Smooth muscle cell (in vitro differentiated cells): ENCODE results near the gene RNF115. TPM values are rescaled to one million over a fixed set of nuclear protein-coding genes. Genes with fewer than 3 reads are reported as not detected.

Experiments used
- DNase-seq: peaks from one replicate; lab custom pipeline; 2025; ENCODE audit not compliant: unreplicated experiment; lab: John Stamatoyannopoulos, UW
- H2AFZ ChIP-seq: fragments of 200-600 bp; sonication (generic); 2 replicates; pipeline ENCODE4 v1.6.0; 2016; ENCODE audit warnings: antibody characterized with exemption, low read depth, mild to moderate bottlenecking
- H3F3A ChIP-seq: fragments of 200-600 bp; sonication (generic); 2 replicates; pipeline ENCODE4 v1.6.0; 2017; ENCODE audit warnings: antibody characterized with exemption, low read depth
- H3K27ac ChIP-seq: fragments of 200-600 bp; sonication (generic); 2 replicates; pipeline ENCODE4 v1.5.1; 2016; ENCODE audit warnings: low read depth, mild to moderate bottlenecking
- H3K27me3 ChIP-seq: fragments of 200-600 bp; sonication (generic); 2 replicates; pipeline ENCODE4 v1.6.1; 2016; ENCODE audit warnings: low read depth, mild to moderate bottlenecking
- H3K36me3 ChIP-seq: fragments of 200-600 bp; sonication (generic); 2 replicates; pipeline ENCODE4 v1.5.1; 2016; ENCODE audit warnings: low read depth
- H3K4me1 ChIP-seq: fragments of 200-600 bp; sonication (generic); 2 replicates; pipeline ENCODE4 v1.5.1; 2016; ENCODE audit warnings: low read depth
- H3K4me2 ChIP-seq: fragments of 200-600 bp; sonication (generic); 2 replicates; pipeline ENCODE4 v1.6.0; 2016; ENCODE audit warnings: mild to moderate bottlenecking
- H3K4me3 ChIP-seq: fragments of 200-600 bp; sonication (generic); 2 replicates; pipeline ENCODE4 v1.5.1; 2016; ENCODE audit warnings: mild to moderate bottlenecking
- H3K79me2 ChIP-seq: fragments of 200-600 bp; sonication (generic); 2 replicates; pipeline ENCODE4 v1.6.0; 2016; ENCODE audit warnings: low read depth, mild to moderate bottlenecking
- H3K9ac ChIP-seq: fragments of 200-600 bp; sonication (generic); 2 replicates; pipeline ENCODE4 v1.6.0; 2016; ENCODE audit warnings: low read depth
- H3K9me3 ChIP-seq: fragments of 200-600 bp; sonication (generic); replicated peaks from 2 replicates; pipeline ENCODE4 v1.5.1; 2016; ENCODE audit warnings: low read depth
- H4K20me1 ChIP-seq: fragments of 200-600 bp; sonication (generic); 2 replicates; pipeline ENCODE4 v1.6.0; 2016; ENCODE audit warnings: low read depth
- WGBS: methylation state at CpG from one replicate; pipeline ENCODE4 v1.1.7; 2016; ENCODE audit warnings: low lambda C conversion rate; 5-methylcytosine and 5-hydroxymethylcytosine counted together
- polyA plus RNA-seq: library from polyadenylated mRNA; unstranded; fragments of >200 nt; fragmentation: Nextera tagmentation; extraction: Ambion mirVana; gene quantifications from 2 replicates; pipeline ENCODE4 v1.2.1, GENCODE V29; 2016
- total RNA-seq: library from RNA; depleted of rRNA; stranded (reverse); fragments of >200 nt; gene quantifications from 2 replicates; pipeline ENCODE4 v1.2.3, GENCODE V29; 2014
- TF ChIP-seq, protein P1 (sequence below): fragments of 200-600 bp; sonication (generic); IDR thresholded peaks from 2 replicates; pipeline ENCODE4 v1.5.1; 2017; ENCODE audit warnings: borderline replicate concordance, mild to moderate bottlenecking, antibody characterized with exemption; ENCODE audit not compliant: insufficient read depth, poor library complexity, severe bottlenecking

Gene RNF115
- total and polyA plus RNA-seq, 2 experiments from 2014 or later, result 4.2 to 9.2 TPM

GRCh38 chr1:145692785-145693443, 131.0 kb downstream of the RNF115 start:
- Histone ChIP-seq H3K79me2 (no peaks in the 10 kb centered on the region), H3K4me3 (no peak overlapping the region), H3K9ac (no peak overlapping the region), H3K4me2 (no peak overlapping the region), H3F3A (no peaks in the 10 kb centered on the region), H3K4me1 (no peaks in the 10 kb centered on the region), H2AFZ (no peak overlapping the region), H4K20me1 (no peaks in the 10 kb centered on the region), H3K9me3 (no peaks in the 10 kb centered on the region), H3K27me3 (no peaks in the 10 kb centered on the region), H3K27ac (no peak overlapping the region), H3K36me3 (no peaks in the 10 kb centered on the region)
- TF ChIP-seq, protein P1, sequence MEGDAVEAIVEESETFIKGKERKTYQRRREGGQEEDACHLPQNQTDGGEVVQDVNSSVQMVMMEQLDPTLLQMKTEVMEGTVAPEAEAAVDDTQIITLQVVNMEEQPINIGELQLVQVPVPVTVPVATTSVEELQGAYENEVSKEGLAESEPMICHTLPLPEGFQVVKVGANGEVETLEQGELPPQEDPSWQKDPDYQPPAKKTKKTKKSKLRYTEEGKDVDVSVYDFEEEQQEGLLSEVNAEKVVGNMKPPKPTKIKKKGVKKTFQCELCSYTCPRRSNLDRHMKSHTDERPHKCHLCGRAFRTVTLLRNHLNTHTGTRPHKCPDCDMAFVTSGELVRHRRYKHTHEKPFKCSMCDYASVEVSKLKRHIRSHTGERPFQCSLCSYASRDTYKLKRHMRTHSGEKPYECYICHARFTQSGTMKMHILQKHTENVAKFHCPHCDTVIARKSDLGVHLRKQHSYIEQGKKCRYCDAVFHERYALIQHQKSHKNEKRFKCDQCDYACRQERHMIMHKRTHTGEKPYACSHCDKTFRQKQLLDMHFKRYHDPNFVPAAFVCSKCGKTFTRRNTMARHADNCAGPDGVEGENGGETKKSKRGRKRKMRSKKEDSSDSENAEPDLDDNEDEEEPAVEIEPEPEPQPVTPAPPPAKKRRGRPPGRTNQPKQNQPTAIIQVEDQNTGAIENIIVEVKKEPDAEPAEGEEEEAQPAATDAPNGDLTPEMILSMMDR, result no peak
- no peak for DNase-seq
- 90% methylated on average over 11 of the region's 11 CpGs for WGBS

GRCh38 chr1:145690587-145691558, 133.0 kb downstream of the RNF115 start:
- no peaks in the 10 kb centered on the region for H3K4me1 ChIP-seq

DNA sequence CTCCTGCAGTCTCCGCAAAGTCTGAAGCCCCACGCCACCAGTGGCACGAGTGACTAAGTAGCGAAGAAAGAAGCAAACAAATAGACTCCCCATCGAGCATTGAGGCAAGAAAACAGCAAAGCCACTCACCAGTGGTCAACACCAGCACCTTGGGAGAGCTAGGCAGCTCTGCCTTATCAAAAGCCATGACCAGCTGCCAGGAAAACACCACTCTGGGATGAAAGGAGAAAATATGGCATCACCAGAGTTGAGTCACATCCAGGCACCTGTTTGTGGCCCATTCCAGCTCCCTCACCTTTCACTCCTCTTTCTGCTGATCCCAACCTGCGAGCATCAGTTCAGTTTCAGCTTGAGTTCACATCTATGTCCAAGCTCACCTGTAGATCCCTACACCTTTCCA, 134.0 kb downstream of the RNF115 start:
- Histone ChIP-seq H2AFZ (no peak overlapping the region), H3K36me3 (no peaks in the 10 kb centered on the region), H3K9ac (no peak overlapping the region), H3K27me3 (no peaks in the 10 kb centered on the region), H3K4me2 (no peak overlapping the region), H3F3A (no peaks in the 10 kb centered on the region), H3K27ac (no peak overlapping the region), H3K4me1 (no peaks in the 10 kb centered on the region), H3K9me3 (no peaks in the 10 kb centered on the region), H4K20me1 (no peaks in the 10 kb centered on the region), H3K4me3 (no peak overlapping the region), H3K79me2 (no peaks in the 10 kb centered on the region)
- TF ChIP-seq, protein P1, result no peak
- 95% methylated on average over 6 of the region's 6 CpGs for WGBS
- DNase-seq, result no peak

More at GRCh38 chr1:145690587-145691558, 133.0 kb downstream of the RNF115 start:
- no peak overlapping the region for H3K4me2 ChIP-seq
- no peak overlapping the region for H3K9ac ChIP-seq
- WGBS, result 68% methylated on average over 5 of the region's 5 CpGs
- DNase-seq, result no peak
- no peaks in the 10 kb centered on the region for H3F3A ChIP-seq
- H4K20me1 ChIP-seq, result no peaks in the 10 kb centered on the region
- H3K36me3 ChIP-seq, result no peaks in the 10 kb centered on the region
- H3K4me3 ChIP-seq, result no peak overlapping the region
- no peaks in the 10 kb centered on the region for H3K27me3 ChIP-seq
- no peak overlapping the region for H3K27ac ChIP-seq
- no peaks in the 10 kb centered on the region for H3K79me2 ChIP-seq
- TF ChIP-seq, protein P1, result no peak
- H2AFZ ChIP-seq, result no peak overlapping the region
- no peaks in the 10 kb centered on the region for H3K9me3 ChIP-seq
